Measurements from ENCODE around the gene EIF4B.

- TF ChIP-seq EZH2 (IDR thresholded peaks at IDR 0.05; ENCODE audit: borderline replicate concordance, low read depth, low read length, poor library complexity, severe bottlenecking): no peak
- TF ChIP-seq CTCF (conservative IDR thresholded peaks at IDR 0.05; ENCODE audit: low read depth, low read length): no peak
Observed at GRCh38 chr12:53090105-53090504, 83.8 kb downstream of the EIF4B start.

All from A673 (cell line).